ENCODE measurements around the gene KLK12.

The KLK12 gene

GRCh38 chr19:51034704-51035103 is at the start of gene KLK12:
Gene KLK12 (minus strand): TSS chr19:51035002. CDS start chr19:51034621, 381 bp downstream.
- H3K4me1 ChIP-seq (ENCODE audit: low read depth, poor library complexity, severe bottlenecking), result no peaks in the 10 kb centered on the region
- H2AFZ ChIP-seq (ENCODE audit: low read depth), result no peak within 1 kb of the TSS
- no peak within 1 kb of the TSS for H3K9ac ChIP-seq
- no peak within 1 kb of the TSS for H3K27ac ChIP-seq
- TF ChIP-seq CTCF (conservative IDR thresholded peaks at IDR 0.05; ENCODE audit: low read depth, low read length), result no peak
- H3K27me3 ChIP-seq (ENCODE audit: insufficient read depth, low read depth), result no peaks in the 10 kb centered on the region; the same call in 1 of the 2 replicates
- H3K4me2 ChIP-seq, result no peak within 1 kb of the TSS
- H3K36me3 ChIP-seq (ENCODE audit: insufficient read depth), result no peaks in the 10 kb centered on the region
- no peak within 1 kb of the TSS for H3K4me3 ChIP-seq (IDR thresholded peaks at IDR 0.05; ENCODE audit: insufficient read depth, low read depth, low read length)
- no peaks in the 10 kb centered on the region for H3K79me2 ChIP-seq (ENCODE audit: insufficient read depth, low read depth)
- no peaks in the 10 kb centered on the region for H4K20me1 ChIP-seq (ENCODE audit: insufficient read depth)

- Histone ChIP-seq H3K4me1 (ENCODE audit: low read depth, poor library complexity, severe bottlenecking) (no peaks in the 10 kb centered on the region), H2AFZ (ENCODE audit: low read depth) (no peak overlapping the region), H3K4me3 (IDR thresholded peaks at IDR 0.05; ENCODE audit: insufficient read depth, low read depth, low read length) (no peak overlapping the region), H3K27me3 (ENCODE audit: insufficient read depth, low read depth) (peaks cover 24% of the 10 kb centered on the region; the same call in 1 of the 2 replicates), H3K36me3 (ENCODE audit: insufficient read depth) (no peaks in the 10 kb centered on the region), H3K9ac (no peak overlapping the region), H3K27ac (no peak overlapping the region), H3K4me2 (no peak overlapping the region), H3K79me2 (ENCODE audit: insufficient read depth, low read depth) (no peaks in the 10 kb centered on the region), H4K20me1 (ENCODE audit: insufficient read depth) (no peaks in the 10 kb centered on the region)
- TF ChIP-seq CTCF (conservative IDR thresholded peaks at IDR 0.05; ENCODE audit: low read depth, low read length), result no peak
Observed at GRCh38 chr19:51084505-51084904, 49.7 kb upstream of the KLK12 start.

- H3K36me3 ChIP-seq (ENCODE audit: insufficient read depth), result no peaks in the 10 kb centered on the region
- TF ChIP-seq CTCF (conservative IDR thresholded peaks at IDR 0.05; ENCODE audit: low read depth, low read length), result no peak
- H3K4me2 ChIP-seq, result no peak overlapping the region
- H3K9ac ChIP-seq, result no peak overlapping the region
- no peaks in the 10 kb centered on the region for H3K4me1 ChIP-seq (ENCODE audit: low read depth, poor library complexity, severe bottlenecking)
- no peaks in the 10 kb centered on the region for H4K20me1 ChIP-seq (ENCODE audit: insufficient read depth)
- no peak overlapping the region for H2AFZ ChIP-seq (ENCODE audit: low read depth)
- H3K79me2 ChIP-seq (ENCODE audit: insufficient read depth, low read depth), result no peaks in the 10 kb centered on the region
- H3K4me3 ChIP-seq (IDR thresholded peaks at IDR 0.05; ENCODE audit: insufficient read depth, low read depth, low read length), result no peak overlapping the region
- peaks cover 24% of the 10 kb centered on the region; the same call in 1 of the 2 replicates for H3K27me3 ChIP-seq (ENCODE audit: insufficient read depth, low read depth)
- H3K27ac ChIP-seq, result no peak overlapping the region
Observed at GRCh38 chr19:51083783-51084182, 49.0 kb upstream of the KLK12 start.

GRCh38 chr19:51083181-51083580 is 48.4 kb upstream of the KLK12 start:
- Histone ChIP-seq H3K36me3 (ENCODE audit: insufficient read depth) (no peaks in the 10 kb centered on the region), H2AFZ (ENCODE audit: low read depth) (no peak overlapping the region), H3K4me3 (IDR thresholded peaks at IDR 0.05; ENCODE audit: insufficient read depth, low read depth, low read length) (no peak overlapping the region), H4K20me1 (ENCODE audit: insufficient read depth) (no peaks in the 10 kb centered on the region), H3K4me2 (no peak overlapping the region), H3K4me1 (ENCODE audit: low read depth, poor library complexity, severe bottlenecking) (no peaks in the 10 kb centered on the region), H3K27ac (no peak overlapping the region), H3K27me3 (ENCODE audit: insufficient read depth, low read depth) (peaks cover 24% of the 10 kb centered on the region; the same call in 1 of the 2 replicates), H3K9ac (no peak overlapping the region), H3K79me2 (ENCODE audit: insufficient read depth, low read depth) (no peaks in the 10 kb centered on the region)
- no peak for TF ChIP-seq CTCF (conservative IDR thresholded peaks at IDR 0.05; ENCODE audit: low read depth, low read length)
